ENCODE measurements around the gene SORCS3. TPM values are rescaled to one million over a fixed set of nuclear protein-coding genes. Genes with fewer than 3 reads are reported as not detected.

The SORCS3 gene
- polyA plus RNA-seq, 1 donor (not counting 4 experiments of a cell fraction or from before 2014, with no cell fraction given), result not detected

GRCh38 chr10:104988686-104989085, 347.6 kb downstream of the SORCS3 start:
- Histone ChIP-seq H3K4me3 (ENCODE audit: control insufficient read depth in 2 of 3, extremely low read depth in 1 of 3, insufficient read depth in 2 of 3, low read depth in 1 of 3, low read length in 3 of 3) (no peak overlapping the region), H4K20me1 (ENCODE audit: control insufficient read depth, extremely low read depth, insufficient read depth, low read length) (no peaks in the 10 kb centered on the region), H3K36me3 (ENCODE audit: control insufficient read depth in 2 of 2, extremely low read depth in 1 of 2, insufficient read depth in 2 of 2, low read length in 2 of 2) (no peaks in the 10 kb centered on the region), H3K79me2 (ENCODE audit: control insufficient read depth, insufficient read depth, low read length) (no peaks in the 10 kb centered on the region), H2AFZ (ENCODE audit: control insufficient read depth, low read length) (no peak overlapping the region), H3K4me2 (ENCODE audit: control insufficient read depth, extremely low read depth, insufficient read depth, low read depth, low read length) (no peak overlapping the region), H3K27ac (ENCODE audit: control insufficient read depth, insufficient read depth, low read length) (no peak overlapping the region), H3K9ac (ENCODE audit: control insufficient read depth, extremely low read depth, insufficient read depth, low read length) (no peak overlapping the region), H3K27me3 (ENCODE audit: control insufficient read depth, extremely low read depth, insufficient read depth, low read length) (no peaks in the 10 kb centered on the region), H3K9me1 (ENCODE audit: control insufficient read depth, extremely low read depth, insufficient read depth, low read length) (no peaks in the 10 kb centered on the region), H3K4me1 (ENCODE audit: control insufficient read depth, extremely low read depth, insufficient read depth, low read length) (no peaks in the 10 kb centered on the region), H3K9me3 (ENCODE audit: control insufficient read depth, low read depth, low read length) (no peaks in the 10 kb centered on the region)
- FAIRE-seq, result no peak
- DNase-seq (ENCODE audit: low read depth, low spot score), result no peak
- dilution Hi-C loops (cut with MboI; ENCODE audit: extremely low pct_ligation_motif_present, low sequenced_read_pairs), result no loop called here
- no peak for TF ChIP-seq CTCF (optimal IDR thresholded peaks at IDR 0.05 in 1 of 3, IDR thresholded peaks at IDR 0.05 in 1 of 3, conservative IDR thresholded peaks at IDR 0.05 in 1 of 3; ENCODE audit: extremely low read depth in 1 of 3, insufficient read depth in 2 of 3, low read length in 3 of 3)

- no peaks in the 10 kb centered on the region for H3K79me2 ChIP-seq (ENCODE audit: control insufficient read depth, insufficient read depth, low read length)
- H3K4me2 ChIP-seq (ENCODE audit: control insufficient read depth, extremely low read depth, insufficient read depth, low read depth, low read length), result no peak overlapping the region
- no peaks in the 10 kb centered on the region for H3K9me3 ChIP-seq (ENCODE audit: control insufficient read depth, low read depth, low read length)
- FAIRE-seq, result no peak
- H3K4me1 ChIP-seq (ENCODE audit: control insufficient read depth, extremely low read depth, insufficient read depth, low read length), result no peaks in the 10 kb centered on the region
- H3K27me3 ChIP-seq (ENCODE audit: control insufficient read depth, extremely low read depth, insufficient read depth, low read length), result no peaks in the 10 kb centered on the region
- no peak for DNase-seq (ENCODE audit: low read depth, low spot score)
- no peak overlapping the region for H2AFZ ChIP-seq (ENCODE audit: control insufficient read depth, low read length)
- no peak overlapping the region for H3K27ac ChIP-seq (ENCODE audit: control insufficient read depth, insufficient read depth, low read length)
- TF ChIP-seq EZH2 (IDR thresholded peaks at IDR 0.05; ENCODE audit: low read length) (no peak), CTCF (optimal IDR thresholded peaks at IDR 0.05 in 1 of 3, IDR thresholded peaks at IDR 0.05 in 1 of 3, conservative IDR thresholded peaks at IDR 0.05 in 1 of 3; ENCODE audit: extremely low read depth in 1 of 3, insufficient read depth in 2 of 3, low read length in 3 of 3) (no peak)
- H3K9ac ChIP-seq (ENCODE audit: control insufficient read depth, extremely low read depth, insufficient read depth, low read length), result no peak overlapping the region
- dilution Hi-C loops (cut with MboI; ENCODE audit: extremely low pct_ligation_motif_present, low sequenced_read_pairs), result no loop called here
- H4K20me1 ChIP-seq (ENCODE audit: control insufficient read depth, extremely low read depth, insufficient read depth, low read length), result no peaks in the 10 kb centered on the region
- no peaks in the 10 kb centered on the region for H3K9me1 ChIP-seq (ENCODE audit: control insufficient read depth, extremely low read depth, insufficient read depth, low read length)
- no peaks in the 10 kb centered on the region for H3K36me3 ChIP-seq (ENCODE audit: control insufficient read depth in 2 of 2, extremely low read depth in 1 of 2, insufficient read depth in 2 of 2, low read length in 2 of 2)
- H3K4me3 ChIP-seq (ENCODE audit: control insufficient read depth in 2 of 3, extremely low read depth in 1 of 3, insufficient read depth in 2 of 3, low read depth in 1 of 3, low read length in 3 of 3), result no peak overlapping the region
Observed at GRCh38 chr10:104989880-104990279, 348.8 kb downstream of the SORCS3 start.
